Stomach (tissue), 9 donors: ENCODE measurements around the gene XRCC5. TPM values are rescaled to one million over a fixed set of nuclear protein-coding genes. Genes with fewer than 3 reads are reported as not detected.
"Not testable (repeated sequence)": the region's sequence is repeated elsewhere in the genome, so short reads cannot be mapped to it uniquely, and the experiment has no call there.

Source experiments
- DNase-seq, 2 donors: peaks; one replicate each; pipeline versions ENCODE4 v3.0.0 to v3.0.0-alpha.2; 2013 to 2019
- H3K27ac ChIP-seq, 5 donors: fragments of 200-600 bp in 4 of 5; sonication (generic) in 4 of 5; one replicate each; pipeline ENCODE4 v1.5.1; 2013 to 2019; ENCODE audit warnings: mild to moderate bottlenecking in 1 of 5, moderate library complexity in 1 of 5
- H3K27me3 ChIP-seq, 3 donors: fragments of 200-600 bp; sonication (generic); one replicate each; pipeline ENCODE4 v1.5.1; 2017 to 2019; ENCODE audit warnings: mixed run types in 1 of 3
- H3K36me3 ChIP-seq, 4 donors: fragments of 200-600 bp; sonication (generic); 1 replicate in 3 of 4; 2 replicates in 1 of 4; pipeline ENCODE4 v1.5.1; 2016 to 2019
- H3K4me1 ChIP-seq, 4 donors: fragments of 200-600 bp; sonication (generic); one replicate each; pipeline ENCODE4 v1.5.1; 2016 to 2019
- H3K4me3 ChIP-seq, 4 donors: fragments of 200-600 bp; sonication (generic) in 3 of 4; one replicate each; pipeline ENCODE4 v1.5.1; 2016 to 2019; ENCODE audit warnings: mild to moderate bottlenecking in 1 of 4
- H3K9me3 ChIP-seq, 4 donors: fragments of 200-600 bp; sonication (generic); one replicate each; pipeline ENCODE4 v1.5.1; 2016 to 2019
- EP300 ChIP-seq: sonication (generic); formaldehyde crosslinking; IDR thresholded peaks from one replicate; pipeline ENCODE4 v1.6.1; 2017; ENCODE audit warnings: antibody characterized with exemption
- POLR2A ChIP-seq, 4 donors: fragments of 450-650 bp; IDR thresholded peaks; one replicate each; pipeline ENCODE4 v1.6.1; 2016; ENCODE audit warnings: antibody characterized with exemption in 4 of 4, control low read depth in 2 of 4, mild to moderate bottlenecking in 1 of 4, moderate library complexity in 1 of 4
- POLR2AphosphoS5 ChIP-seq, 3 donors: sonication (generic); formaldehyde crosslinking; IDR thresholded peaks; one replicate each; pipeline ENCODE4 v1.6.1; 2016; ENCODE audit warnings: antibody characterized with exemption in 3 of 3
- WGBS, 5 donors: extraction: QIAGEN DNeasy Blood & Tissue Kit in 3 of 5; methylation state at CpG; one replicate each; pipeline versions ENCODE4 v1.1.5 to v1.1.7; 2013 to 2018; 5-methylcytosine and 5-hydroxymethylcytosine counted together
- intact Hi-C: fragments of 100-400 bp; cut with DNase I; formaldehyde crosslinking; loops from one replicate; pipeline ENCODE4 v1.15.1; 2023; ENCODE audit warnings: low total_unique reads
- polyA plus RNA-seq, 3 donors: library from polyadenylated mRNA; stranded (reverse); fragments of 200-250 nt; gene quantifications; one replicate each; pipeline ENCODE4 v1.2.3, GENCODE V29; 2013
- total RNA-seq, 5 donors: library from RNA; depleted of rRNA; stranded (reverse); fragments of >200 nt; gene quantifications; one replicate each; pipeline versions ENCODE4 v1.1.0 to v1.2.3, GENCODE V29; 2014 to 2016
- TF ChIP-seq, protein P1 (sequence below), 7 experiments: fragments of 450-650 bp in 4 of 7; fragments of 200-600 bp in 3 of 7; sonication (generic) in 3 of 7; IDR thresholded peaks; one replicate each; pipeline ENCODE4 v1.5.1; 2016 to 2019; ENCODE audit warnings: antibody characterized with exemption in 7 of 7, control low read depth in 2 of 7, mild to moderate bottlenecking in 1 of 7
- donor health status: healthy with polysubstance abuse.
- donor health status: Bipolar disorder and iron deficiency.
- donor health status: healthy.

XRCC5 gene
- total and polyA plus RNA-seq, 8 donors: 70.2 to 302 (median 92.9) TPM

DNA sequence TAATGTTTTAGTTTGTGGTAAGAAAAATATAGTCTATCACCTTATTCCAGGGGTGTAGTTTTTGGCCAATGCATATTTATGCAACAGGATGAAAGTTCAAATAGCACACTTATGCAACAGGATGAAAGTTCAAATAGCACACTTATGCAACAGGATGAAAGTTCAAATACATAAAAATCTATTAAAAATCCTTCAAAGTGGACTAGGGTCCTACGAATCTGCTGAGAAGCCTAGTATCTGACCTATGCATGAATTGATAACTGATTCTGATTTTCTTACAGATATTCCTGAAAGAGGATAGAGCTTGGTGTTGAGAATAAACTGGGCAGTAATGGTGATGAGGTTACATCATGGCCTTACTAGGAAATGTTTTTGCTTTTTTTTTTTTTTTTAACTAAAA lies 30.4 kb upstream of the XRCC5 start:
- intact Hi-C loops: no loop called here
- no peak overlapping the region for H3K27ac ChIP-seq
- TF ChIP-seq EP300: no peak
- TF ChIP-seq, protein P1, sequence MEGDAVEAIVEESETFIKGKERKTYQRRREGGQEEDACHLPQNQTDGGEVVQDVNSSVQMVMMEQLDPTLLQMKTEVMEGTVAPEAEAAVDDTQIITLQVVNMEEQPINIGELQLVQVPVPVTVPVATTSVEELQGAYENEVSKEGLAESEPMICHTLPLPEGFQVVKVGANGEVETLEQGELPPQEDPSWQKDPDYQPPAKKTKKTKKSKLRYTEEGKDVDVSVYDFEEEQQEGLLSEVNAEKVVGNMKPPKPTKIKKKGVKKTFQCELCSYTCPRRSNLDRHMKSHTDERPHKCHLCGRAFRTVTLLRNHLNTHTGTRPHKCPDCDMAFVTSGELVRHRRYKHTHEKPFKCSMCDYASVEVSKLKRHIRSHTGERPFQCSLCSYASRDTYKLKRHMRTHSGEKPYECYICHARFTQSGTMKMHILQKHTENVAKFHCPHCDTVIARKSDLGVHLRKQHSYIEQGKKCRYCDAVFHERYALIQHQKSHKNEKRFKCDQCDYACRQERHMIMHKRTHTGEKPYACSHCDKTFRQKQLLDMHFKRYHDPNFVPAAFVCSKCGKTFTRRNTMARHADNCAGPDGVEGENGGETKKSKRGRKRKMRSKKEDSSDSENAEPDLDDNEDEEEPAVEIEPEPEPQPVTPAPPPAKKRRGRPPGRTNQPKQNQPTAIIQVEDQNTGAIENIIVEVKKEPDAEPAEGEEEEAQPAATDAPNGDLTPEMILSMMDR (IDR thresholded peaks at IDR 0.05): no peak
- no peak for TF ChIP-seq POLR2A (IDR thresholded peaks at IDR 0.05)
- TF ChIP-seq POLR2AphosphoS5 (IDR thresholded peaks at IDR 0.05): no peak

DNA sequence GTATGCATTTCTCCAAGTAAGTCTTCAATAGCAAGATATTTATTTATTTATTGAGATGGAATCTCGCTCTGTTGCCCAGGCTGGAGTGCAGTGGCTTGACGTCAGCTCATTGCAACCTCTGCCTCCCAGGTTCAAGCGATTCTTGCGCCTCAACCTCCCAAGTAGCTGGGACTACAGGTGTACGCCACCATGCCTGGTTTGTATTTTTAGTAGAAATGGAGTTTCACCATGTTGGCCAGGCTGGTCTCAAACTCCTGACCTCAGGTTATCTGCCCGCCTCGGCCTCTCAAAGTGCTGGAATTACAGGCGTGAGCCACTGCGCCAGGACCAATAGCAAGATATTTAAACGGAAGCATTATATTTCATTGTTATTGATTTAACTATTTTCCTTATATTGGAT lies 29.1 kb upstream of the XRCC5 start:
- H3K27me3 ChIP-seq, H3K4me3 ChIP-seq, H3K27ac ChIP-seq, H3K9me3 ChIP-seq, H3K36me3 ChIP-seq, DNase-seq, intact Hi-C loops: not testable (repeated sequence)
- 95 to 98% (median 98%) methylated on average over 10 of the region's 10 CpGs for WGBS, 5 donors
- H3K4me1 ChIP-seq: peaks cover 5 to 53% (median 18%) of the 10 kb centered on the region in 4 donors

More for the DNA sequence above, 30.4 kb upstream of the XRCC5 start:
- Histone ChIP-seq H3K27me3 (no peaks in the 10 kb centered on the region), H3K4me1 (peaks cover 5 to 53% (median 18%) of the 10 kb centered on the region in 4 donors), H3K9me3 (no peaks in the 10 kb centered on the region), H3K4me3 (no peak overlapping the region), H3K36me3 (peaks cover 0 to 4% (median 0%) of the 10 kb centered on the region in 4 donors)
- no peak for DNase-seq
- 63 to 85% (median 74%) methylated on average over 1 of the region's 1 CpG for WGBS, 5 donors

DNA sequence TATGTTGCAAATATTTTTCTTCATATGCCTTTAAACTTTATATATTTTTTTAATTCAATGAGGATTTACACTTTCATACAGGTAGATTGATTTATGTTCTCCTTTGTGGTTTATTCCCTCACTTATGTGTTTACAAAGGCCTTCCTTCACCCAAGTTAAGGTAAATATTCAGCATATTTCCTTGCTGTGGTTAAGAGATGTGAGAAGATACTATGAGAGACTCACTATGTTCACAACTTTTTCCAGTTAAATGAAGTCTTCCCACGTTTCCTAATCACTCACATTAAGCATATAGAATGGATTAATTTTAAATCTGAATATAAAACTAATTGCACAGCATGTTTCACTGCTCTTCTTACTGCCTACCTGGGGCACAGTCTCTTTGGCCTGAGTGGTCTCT lies 28.1 kb upstream of the XRCC5 start:
- peaks cover 5 to 47% (median 18%) of the 10 kb centered on the region in 4 donors for H3K4me1 ChIP-seq
- no peaks in the 10 kb centered on the region for H3K27me3 ChIP-seq

DNA sequence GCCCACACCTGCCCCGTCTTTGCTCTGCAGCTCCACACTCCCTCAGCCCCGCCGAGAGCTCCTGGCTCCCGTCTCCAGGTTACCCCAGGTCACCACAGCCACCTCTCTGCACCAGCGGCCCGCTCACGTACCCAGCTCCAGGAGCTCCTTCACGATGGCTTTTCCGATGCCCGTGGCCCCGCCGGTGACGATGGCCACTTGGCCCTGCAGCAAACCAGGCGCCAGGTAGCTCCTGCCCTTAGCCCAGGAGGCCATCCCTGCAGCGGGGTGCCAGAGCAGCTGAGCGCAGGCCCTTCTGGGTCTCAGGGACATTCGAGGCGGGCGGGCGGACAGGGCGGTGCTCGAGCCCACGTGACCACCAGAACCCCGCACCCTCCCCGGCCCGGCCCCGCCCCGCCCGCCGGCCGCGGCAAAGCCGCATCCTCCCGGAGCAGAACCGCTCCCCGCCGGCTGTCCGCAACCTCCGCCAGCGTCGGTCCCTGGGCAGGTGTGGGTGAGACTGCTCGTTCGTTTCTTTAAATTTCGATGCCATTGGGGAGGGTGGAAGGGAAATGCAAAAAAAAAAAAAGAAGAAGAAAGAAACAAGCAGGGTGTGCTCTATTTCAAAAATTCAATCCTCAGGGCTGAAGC lies 27.5 kb upstream of the XRCC5 start, which contains the start of the genes PECR and TMEM169:
PECR (minus strand) TSS at position 323 of the 630 bp plus-strand sequence; CDS start at position 255, 68 bp downstream.
TMEM169 (plus strand) TSS at position 433 of the 630 bp plus-strand sequence. CDS start 14,045 bp downstream, outside the sequence.
- Histone ChIP-seq H3K4me1 (peaks cover 5 to 44% (median 18%) of the 10 kb centered on the region in 4 donors), H3K27ac (peak within 1 kb of the TSS; percentile 52 to 74 (median 60)), H3K9me3 (no peaks in the 10 kb centered on the region), H3K27me3 (no peaks in the 10 kb centered on the region), H3K36me3 (no peaks in the 10 kb centered on the region), H3K4me3 (peak within 1 kb of the TSS; percentile 60 to 90 (median 73))
- DNase-seq: peak; percentile 80 to 93
- intact Hi-C loops: no loop called here
- TF ChIP-seq, protein P1 (IDR thresholded peaks at IDR 0.05): no peak
- peak in 2 of 3 donors; percentile 30 for TF ChIP-seq POLR2AphosphoS5 (IDR thresholded peaks at IDR 0.05)
- TF ChIP-seq POLR2A (IDR thresholded peaks at IDR 0.05): no peak
- TF ChIP-seq EP300: no peak
- 0 to 1% (median 1%) methylated on average over 35 to 44 of the region's 44 CpGs for WGBS, 5 donors

More for the DNA sequence above, 28.1 kb upstream of the XRCC5 start:
- H3K27ac ChIP-seq: peak overlapping the region in 4 of 5 donors; percentile 52 to 74 (median 62)
- H3K4me3 ChIP-seq: peak overlapping the region; percentile 60 to 90 (median 73)
- 5 to 27% (median 12%) methylated on average over 1 of the region's 1 CpG for WGBS, 5 donors
- intact Hi-C loops: no loop called here
- no peak for DNase-seq
- no peak for TF ChIP-seq POLR2A (IDR thresholded peaks at IDR 0.05)
- TF ChIP-seq, protein P1 (IDR thresholded peaks at IDR 0.05): no peak
- no peak for TF ChIP-seq POLR2AphosphoS5 (IDR thresholded peaks at IDR 0.05)
- TF ChIP-seq EP300: no peak
- H3K36me3 ChIP-seq: no peaks in the 10 kb centered on the region
- H3K9me3 ChIP-seq: no peaks in the 10 kb centered on the region
